ENCODE data around the gene OXER1.
"Not testable (repeated sequence)": the region's sequence is repeated elsewhere in the genome, so short reads cannot be mapped to it uniquely, and the experiment has no call there.

Gene OXER1

DNA sequence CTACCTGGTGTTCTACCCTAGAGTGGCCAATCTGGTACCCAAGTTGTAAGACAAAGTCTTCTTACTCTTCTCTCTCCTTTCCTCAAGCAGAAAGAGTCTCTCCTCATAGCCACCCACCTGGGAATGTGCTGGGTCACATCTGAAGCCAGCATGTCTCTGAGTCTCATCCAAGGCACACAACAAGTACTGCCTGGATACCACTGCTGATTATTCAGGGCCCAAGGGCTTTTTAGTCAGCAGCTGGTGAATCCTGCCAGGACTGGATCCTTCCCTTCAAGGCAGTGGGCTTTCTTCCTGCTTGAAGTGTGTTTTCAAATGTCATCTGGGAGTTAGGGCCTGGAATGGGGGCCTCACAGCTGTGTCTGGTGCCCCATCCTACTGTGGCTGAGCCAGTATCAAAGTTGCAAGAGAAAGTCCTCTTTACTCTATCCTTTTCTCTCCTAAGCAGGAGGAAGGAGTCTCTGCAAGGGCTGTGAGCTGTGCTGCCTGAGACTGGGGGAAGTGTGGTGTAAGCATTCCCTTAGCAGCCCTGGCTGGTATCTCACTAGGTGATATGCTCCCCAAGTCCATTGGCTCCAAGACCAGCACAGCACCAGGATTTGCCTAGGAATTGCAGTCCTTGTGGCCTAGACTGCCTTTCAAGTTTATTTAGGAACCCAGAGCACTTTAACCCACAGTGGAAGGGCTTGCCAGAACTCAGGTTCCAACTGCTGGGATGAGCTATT is 27.2 kb downstream of the OXER1 start:
- TF ChIP-seq, protein P1, sequence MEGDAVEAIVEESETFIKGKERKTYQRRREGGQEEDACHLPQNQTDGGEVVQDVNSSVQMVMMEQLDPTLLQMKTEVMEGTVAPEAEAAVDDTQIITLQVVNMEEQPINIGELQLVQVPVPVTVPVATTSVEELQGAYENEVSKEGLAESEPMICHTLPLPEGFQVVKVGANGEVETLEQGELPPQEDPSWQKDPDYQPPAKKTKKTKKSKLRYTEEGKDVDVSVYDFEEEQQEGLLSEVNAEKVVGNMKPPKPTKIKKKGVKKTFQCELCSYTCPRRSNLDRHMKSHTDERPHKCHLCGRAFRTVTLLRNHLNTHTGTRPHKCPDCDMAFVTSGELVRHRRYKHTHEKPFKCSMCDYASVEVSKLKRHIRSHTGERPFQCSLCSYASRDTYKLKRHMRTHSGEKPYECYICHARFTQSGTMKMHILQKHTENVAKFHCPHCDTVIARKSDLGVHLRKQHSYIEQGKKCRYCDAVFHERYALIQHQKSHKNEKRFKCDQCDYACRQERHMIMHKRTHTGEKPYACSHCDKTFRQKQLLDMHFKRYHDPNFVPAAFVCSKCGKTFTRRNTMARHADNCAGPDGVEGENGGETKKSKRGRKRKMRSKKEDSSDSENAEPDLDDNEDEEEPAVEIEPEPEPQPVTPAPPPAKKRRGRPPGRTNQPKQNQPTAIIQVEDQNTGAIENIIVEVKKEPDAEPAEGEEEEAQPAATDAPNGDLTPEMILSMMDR (IDR thresholded peaks at IDR 0.05; ENCODE audit: low read depth, low read length): no peak
- no peak for TF ChIP-seq EZH2phosphoT487 (IDR thresholded peaks at IDR 0.05; ENCODE audit: low read depth)
- peaks cover 7% of the 10 kb centered on the region; the same call in 1 of the 2 replicates for H3K9me3 ChIP-seq (ENCODE audit: insufficient read depth, low read length)
- no peaks in the 10 kb centered on the region for H3K4me1 ChIP-seq (ENCODE audit: low read length)
- H3K4me2 ChIP-seq (ENCODE audit: low read length): no peak overlapping the region
- no peak overlapping the region for H3K9ac ChIP-seq (ENCODE audit: low read length)
- no peak overlapping the region for H3K27ac ChIP-seq (ENCODE audit: low read length)
- no peaks in the 10 kb centered on the region for H3K79me2 ChIP-seq (ENCODE audit: low read length)
- H4K20me1 ChIP-seq (ENCODE audit: insufficient read depth, low read length): no peaks in the 10 kb centered on the region
- no peaks in the 10 kb centered on the region for H3K27me3 ChIP-seq (ENCODE audit: low read depth, low read length)
- H3K36me3 ChIP-seq (replicated peaks; ENCODE audit: low read depth, low read length): peaks cover 38% of the 10 kb centered on the region
- H3K4me3 ChIP-seq (ENCODE audit: low read length): no peak overlapping the region
- no peak overlapping the region for H2AFZ ChIP-seq (ENCODE audit: low read depth, low read length)

GRCh38 chr2:42733852-42734251 is 30.1 kb downstream of the OXER1 start:
- Histone ChIP-seq H3K4me2 (ENCODE audit: low read length) (no peak overlapping the region), H3K9ac (ENCODE audit: low read length) (no peak overlapping the region), H3K79me2 (ENCODE audit: low read length) (no peaks in the 10 kb centered on the region), H3K27ac (ENCODE audit: low read length) (no peak overlapping the region), H2AFZ (ENCODE audit: low read depth, low read length) (no peak overlapping the region), H3K9me3 (ENCODE audit: insufficient read depth, low read length) (peaks cover 7% of the 10 kb centered on the region; the same call in 1 of the 2 replicates), H3K27me3 (ENCODE audit: low read depth, low read length) (no peaks in the 10 kb centered on the region), H4K20me1 (ENCODE audit: insufficient read depth, low read length) (no peaks in the 10 kb centered on the region), H3K4me3 (ENCODE audit: low read length) (no peak overlapping the region), H3K36me3 (replicated peaks; ENCODE audit: low read depth, low read length) (peaks cover 33% of the 10 kb centered on the region), H3K4me1 (ENCODE audit: low read length) (no peaks in the 10 kb centered on the region)
- TF ChIP-seq, protein P1 (IDR thresholded peaks at IDR 0.05; ENCODE audit: low read depth, low read length): no peak
- TF ChIP-seq EZH2phosphoT487 (IDR thresholded peaks at IDR 0.05; ENCODE audit: low read depth): no peak

DNA sequence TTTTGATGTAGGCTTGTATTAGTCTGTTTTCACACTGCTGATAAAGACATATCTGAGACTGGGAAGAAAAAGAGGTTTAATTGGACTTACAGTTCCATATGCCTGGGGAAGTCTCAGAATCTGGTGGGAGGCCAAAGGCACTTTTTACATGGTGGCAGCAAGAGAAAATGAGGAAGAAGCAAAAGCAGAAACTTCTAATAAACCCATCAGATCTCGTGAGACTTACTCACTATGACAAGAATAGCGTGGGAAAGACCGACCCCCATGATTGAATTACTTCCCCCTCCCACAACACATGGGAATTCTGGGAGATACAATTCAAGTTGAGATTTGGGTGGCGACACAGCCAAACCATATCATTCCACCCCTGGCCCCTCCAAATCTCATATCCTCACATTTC is 32.6 kb downstream of the OXER1 start:
- not testable (repeated sequence) for H3K79me2 ChIP-seq (ENCODE audit: low read length); H2AFZ ChIP-seq (ENCODE audit: low read depth, low read length); H4K20me1 ChIP-seq (ENCODE audit: insufficient read depth, low read length); H3K4me3 ChIP-seq (ENCODE audit: low read length); H3K27ac ChIP-seq (ENCODE audit: low read length); H3K9me3 ChIP-seq (ENCODE audit: insufficient read depth, low read length); H3K27me3 ChIP-seq (ENCODE audit: low read depth, low read length); H3K4me2 ChIP-seq (ENCODE audit: low read length); H3K4me1 ChIP-seq (ENCODE audit: low read length); H3K9ac ChIP-seq (ENCODE audit: low read length)
- peaks cover 19% of the 10 kb centered on the region for H3K36me3 ChIP-seq (replicated peaks; ENCODE audit: low read depth, low read length)

DNA sequence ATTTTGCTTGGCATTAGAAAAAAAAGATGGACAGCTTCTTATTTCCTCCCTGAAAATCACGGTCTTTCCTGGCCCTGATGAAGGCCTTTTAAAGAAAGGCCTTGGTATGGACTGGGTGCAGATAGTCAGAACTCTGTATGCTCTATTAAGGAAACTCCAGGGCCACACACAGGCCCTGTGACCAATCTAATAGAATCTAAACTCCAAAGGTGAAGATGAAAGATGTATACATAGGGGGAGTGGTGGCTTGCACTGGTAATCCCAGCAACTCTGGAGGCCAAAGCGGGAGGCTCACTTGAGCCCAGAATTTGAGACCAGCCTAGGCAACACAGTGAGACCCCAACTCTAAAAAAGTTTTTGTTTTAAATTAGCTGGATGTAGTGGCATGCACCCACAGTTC is 37.3 kb downstream of the OXER1 start:
- no peak overlapping the region for H3K4me2 ChIP-seq (ENCODE audit: low read length)
- H3K79me2 ChIP-seq (ENCODE audit: low read length): no peaks in the 10 kb centered on the region
- H3K4me1 ChIP-seq (ENCODE audit: low read length): peaks cover 39% of the 10 kb centered on the region
- H3K9ac ChIP-seq (ENCODE audit: low read length): no peak overlapping the region
- no peaks in the 10 kb centered on the region for H4K20me1 ChIP-seq (ENCODE audit: insufficient read depth, low read length)
- no peak overlapping the region for H3K4me3 ChIP-seq (ENCODE audit: low read length)
- peaks cover 18% of the 10 kb centered on the region for H3K36me3 ChIP-seq (replicated peaks; ENCODE audit: low read depth, low read length)
- TF ChIP-seq EZH2phosphoT487 (IDR thresholded peaks at IDR 0.05; ENCODE audit: low read depth): no peak
- TF ChIP-seq, protein P1 (IDR thresholded peaks at IDR 0.05; ENCODE audit: low read depth, low read length): no peak
- no peaks in the 10 kb centered on the region for H3K27me3 ChIP-seq (ENCODE audit: low read depth, low read length)
- H3K9me3 ChIP-seq (ENCODE audit: insufficient read depth, low read length): no peaks in the 10 kb centered on the region
- no peak overlapping the region for H3K27ac ChIP-seq (ENCODE audit: low read length)
- H2AFZ ChIP-seq (ENCODE audit: low read depth, low read length): no peak overlapping the region

Measured in OCI-LY3 (cell line).